Kidney epithelial cell (primary cell): Measurements from ENCODE around the gene NTM. TPM values are rescaled to one million over a fixed set of nuclear protein-coding genes. Genes with fewer than 3 reads are reported as not detected.

Source experiments
- DNase-seq: peaks from one replicate; pipeline ENCODE4 v3.0.0-alpha.2; 2010; ENCODE audit warnings: low read depth
- H3K27me3 ChIP-seq: 2 replicates; pipeline ENCODE4 v1.6.0; 2011; ENCODE audit warnings: low read length; ENCODE audit not compliant: control insufficient read depth, insufficient read depth
- H3K36me3 ChIP-seq: 2 replicates; pipeline ENCODE4 v1.5.1; 2011; ENCODE audit warnings: low read length; ENCODE audit not compliant: control insufficient read depth, insufficient read depth
- H3K4me3 ChIP-seq: 2 replicates; pipeline ENCODE4 v1.5.1; 2011; ENCODE audit warnings: low read depth, mild to moderate bottlenecking, control low read depth, low read length
- total RNA-seq: library from RNA; depleted of rRNA; stranded (reverse); fragments of >200 nt; gene quantifications from 2 replicates; pipeline ENCODE4 v1.2.3, GENCODE V29; 2015
- TF ChIP-seq, protein P1 (sequence below): IDR thresholded peaks from 2 replicates; pipeline ENCODE4 v1.5.1; 2011; ENCODE audit warnings: mild to moderate bottlenecking, moderate library complexity, low read length, control low read depth, inconsistent platforms; ENCODE audit not compliant: insufficient read depth, poor library complexity, severe bottlenecking

Gene NTM
- total RNA-seq, 1 donor from 2014 or later = 111 TPM

DNA sequence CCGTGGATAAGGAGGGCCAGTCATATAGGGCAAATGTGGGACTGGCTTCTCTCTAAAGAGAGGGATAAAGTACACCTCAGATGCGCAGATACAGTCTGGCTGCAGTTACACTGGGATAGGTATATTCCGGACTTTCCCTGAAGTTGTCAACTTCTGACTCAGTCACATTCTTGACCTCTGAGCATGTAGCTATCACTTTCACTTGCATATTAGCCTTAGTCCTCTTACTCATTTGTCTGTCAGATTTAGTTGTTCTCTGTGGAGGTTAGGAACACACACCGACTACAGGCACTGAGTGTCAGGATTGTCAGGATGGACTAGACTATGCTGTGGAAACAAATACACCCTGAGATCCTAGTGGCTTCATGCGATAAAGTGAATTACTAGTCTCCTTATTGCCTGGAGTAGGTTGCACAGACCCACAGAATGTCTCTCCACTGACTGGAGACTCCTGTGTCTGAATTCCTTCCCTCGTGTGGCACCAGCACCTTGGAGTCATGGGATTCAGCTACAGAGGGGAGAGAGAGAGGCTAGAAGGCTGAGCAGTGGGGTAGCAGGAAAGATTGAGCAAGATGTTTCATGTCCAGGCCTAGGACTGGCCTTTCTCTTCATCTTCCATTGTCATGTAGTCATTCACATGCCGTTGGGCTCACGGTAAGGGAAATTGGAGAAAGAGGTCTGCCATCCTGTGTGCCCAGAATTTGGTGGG lies 654.3 kb downstream of the NTM start:
- no peak overlapping the region for H3K4me3 ChIP-seq

DNA sequence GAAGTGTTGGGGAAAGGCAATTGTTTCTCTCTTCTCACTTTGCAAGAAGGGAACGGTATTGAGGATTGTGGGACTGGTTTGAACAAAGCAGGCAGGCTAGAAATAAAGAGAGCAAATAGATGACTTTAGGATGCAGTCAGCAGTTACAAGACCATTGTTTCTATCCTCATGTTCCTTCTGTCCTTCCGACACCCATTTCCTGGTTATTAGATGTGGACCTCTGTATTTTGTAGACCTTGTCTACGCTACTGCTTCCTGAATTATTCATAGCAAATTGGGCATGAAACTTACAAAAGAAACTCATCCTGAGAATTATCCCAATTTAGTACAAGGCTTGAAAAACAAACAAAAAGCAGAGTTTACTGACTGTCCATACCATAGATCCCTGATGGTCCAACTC lies 656.3 kb downstream of the NTM start:
- H3K36me3 ChIP-seq = no peaks in the 10 kb centered on the region
- no peak for DNase-seq
- no peak overlapping the region for H3K4me3 ChIP-seq
- TF ChIP-seq, protein P1, sequence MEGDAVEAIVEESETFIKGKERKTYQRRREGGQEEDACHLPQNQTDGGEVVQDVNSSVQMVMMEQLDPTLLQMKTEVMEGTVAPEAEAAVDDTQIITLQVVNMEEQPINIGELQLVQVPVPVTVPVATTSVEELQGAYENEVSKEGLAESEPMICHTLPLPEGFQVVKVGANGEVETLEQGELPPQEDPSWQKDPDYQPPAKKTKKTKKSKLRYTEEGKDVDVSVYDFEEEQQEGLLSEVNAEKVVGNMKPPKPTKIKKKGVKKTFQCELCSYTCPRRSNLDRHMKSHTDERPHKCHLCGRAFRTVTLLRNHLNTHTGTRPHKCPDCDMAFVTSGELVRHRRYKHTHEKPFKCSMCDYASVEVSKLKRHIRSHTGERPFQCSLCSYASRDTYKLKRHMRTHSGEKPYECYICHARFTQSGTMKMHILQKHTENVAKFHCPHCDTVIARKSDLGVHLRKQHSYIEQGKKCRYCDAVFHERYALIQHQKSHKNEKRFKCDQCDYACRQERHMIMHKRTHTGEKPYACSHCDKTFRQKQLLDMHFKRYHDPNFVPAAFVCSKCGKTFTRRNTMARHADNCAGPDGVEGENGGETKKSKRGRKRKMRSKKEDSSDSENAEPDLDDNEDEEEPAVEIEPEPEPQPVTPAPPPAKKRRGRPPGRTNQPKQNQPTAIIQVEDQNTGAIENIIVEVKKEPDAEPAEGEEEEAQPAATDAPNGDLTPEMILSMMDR = no peak
- no peaks in the 10 kb centered on the region for H3K27me3 ChIP-seq

More for the DNA sequence above, 654.3 kb downstream of the NTM start:
- TF ChIP-seq, protein P1 = no peak
- Histone ChIP-seq H3K27me3 (no peaks in the 10 kb centered on the region), H3K36me3 (no peaks in the 10 kb centered on the region)
- peak; percentile 91 for DNase-seq

- H3K4me3 ChIP-seq = no peak overlapping the region
- no peak for DNase-seq
- H3K27me3 ChIP-seq = no peaks in the 10 kb centered on the region
- no peaks in the 10 kb centered on the region for H3K36me3 ChIP-seq
- TF ChIP-seq, protein P1 = peak; percentile 28
Observed at GRCh38 chr11:132028380-132029240, 658.2 kb downstream of the NTM start.

GRCh38 chr11:132030896-132031295 lies 660.5 kb downstream of the NTM start:
- no peak for DNase-seq
- no peaks in the 10 kb centered on the region for H3K36me3 ChIP-seq
- TF ChIP-seq, protein P1 = no peak
- no peak overlapping the region for H3K4me3 ChIP-seq
- no peaks in the 10 kb centered on the region for H3K27me3 ChIP-seq

DNA sequence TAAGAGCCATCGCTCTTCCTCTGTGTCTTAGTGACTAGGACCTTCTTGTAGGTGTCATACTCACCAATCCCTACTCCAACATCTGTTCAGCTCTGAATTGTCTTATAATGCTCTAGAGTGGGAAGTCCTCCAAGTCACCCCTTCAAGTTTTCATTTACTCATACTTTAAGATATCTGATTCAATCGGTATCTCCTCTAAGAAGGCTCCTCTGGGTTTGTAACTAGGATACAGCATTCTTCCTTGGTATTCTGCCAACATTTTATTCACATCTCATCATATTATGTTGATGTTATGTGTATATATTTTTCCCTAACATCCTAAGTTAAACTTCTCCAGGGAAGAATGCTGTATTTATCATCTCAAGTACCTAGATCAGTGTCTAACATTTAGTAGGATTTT lies 662.1 kb downstream of the NTM start:
- Histone ChIP-seq H3K36me3 (no peaks in the 10 kb centered on the region), H3K27me3 (no peaks in the 10 kb centered on the region), H3K4me3 (no peak overlapping the region)
- no peak for DNase-seq
- TF ChIP-seq, protein P1 = no peak

DNA sequence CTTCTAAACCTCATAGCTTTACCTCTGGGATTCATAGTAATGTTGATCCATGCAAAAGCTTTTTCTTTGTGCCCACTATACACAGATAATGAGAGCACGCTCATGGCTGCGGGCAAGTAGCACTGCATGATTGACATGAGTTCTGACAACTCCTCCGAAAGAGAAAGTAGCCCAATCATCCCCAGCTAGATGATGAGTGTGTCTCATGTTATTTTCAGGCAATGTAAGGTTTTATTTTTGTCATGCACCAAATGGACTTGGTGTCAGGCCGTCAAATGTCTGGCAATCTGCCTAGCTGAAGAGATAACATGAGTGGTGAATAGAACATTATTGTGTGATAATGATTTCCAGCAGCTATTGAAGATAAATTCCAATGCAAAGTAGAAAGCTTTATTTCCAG lies 662.6 kb downstream of the NTM start:
- H3K4me3 ChIP-seq = no peak overlapping the region
- no peak for DNase-seq
- no peaks in the 10 kb centered on the region for H3K27me3 ChIP-seq
- TF ChIP-seq, protein P1 = no peak
- H3K36me3 ChIP-seq = no peaks in the 10 kb centered on the region
